CD14-positive monocyte (primary cell): ENCODE data around the gene RYK. TPM values are rescaled to one million over a fixed set of nuclear protein-coding genes. Genes with fewer than 3 reads are reported as not detected.

Source experiments
- DNase-seq, 3 donors: peaks; one replicate each; pipeline ENCODE4 v3.0.0-alpha.2; 2011 to 2022
- H2AFZ ChIP-seq: 2 replicates; pipeline ENCODE4 v1.6.0; 2012; ENCODE audit warnings: mild to moderate bottlenecking, low read depth, low read length, inconsistent platforms; ENCODE audit not compliant: insufficient read depth, poor library complexity, severe bottlenecking
- H3K27ac ChIP-seq, 2 donors: 1 replicate in 1 of 2; 2 replicates in 1 of 2; pipeline ENCODE4 v1.5.1; 2012 to 2013; ENCODE audit warnings: low read length in 2 of 2, control low read depth in 1 of 2, inconsistent platforms in 1 of 2, low read depth in 1 of 2, mild to moderate bottlenecking in 1 of 2
- H3K27me3 ChIP-seq, 2 donors: one replicate each; pipeline versions ENCODE4 v1.6.0 to v1.6.1; 2011 to 2013; ENCODE audit warnings: low read length in 2 of 2; ENCODE audit not compliant: control insufficient read depth in 2 of 2, insufficient read depth in 2 of 2
- H3K36me3 ChIP-seq, 2 donors: replicated peaks in 1 of 2; 1 replicate in 1 of 2; 2 replicates in 1 of 2; pipeline versions ENCODE4 v1.5.1 to v1.6.1; 2012 to 2013; ENCODE audit warnings: low read length in 2 of 2, control low read depth in 1 of 2, inconsistent platforms in 1 of 2, mild to moderate bottlenecking in 1 of 2; ENCODE audit not compliant: insufficient read depth in 2 of 2, control insufficient read depth in 1 of 2
- H3K4me1 ChIP-seq, 2 donors: 1 replicate in 1 of 2; 2 replicates in 1 of 2; pipeline versions ENCODE4 v1.5.1 to v1.6.1; 2012 to 2013; ENCODE audit warnings: low read length in 2 of 2, control low read depth in 1 of 2, inconsistent platforms in 1 of 2, mild to moderate bottlenecking in 1 of 2, moderate library complexity in 1 of 2; ENCODE audit not compliant: insufficient read depth in 2 of 2, control insufficient read depth in 1 of 2
- H3K4me2 ChIP-seq: replicated peaks from 2 replicates; pipeline ENCODE3; 2012; ENCODE audit warnings: low read length, moderate library complexity, mild to moderate bottlenecking; ENCODE audit not compliant: poor library complexity, severe bottlenecking; ENCODE audit errors: extremely low read depth
- H3K4me3 ChIP-seq, 3 experiments: fragments of 200-600 bp in 1 of 3; sonication (generic) in 1 of 3; replicated peaks in 1 of 3; 1 replicate in 2 of 3; 2 replicates in 1 of 3; pipeline ENCODE4 v1.5.1; 2011 to 2013; ENCODE audit warnings: low read length in 3 of 3, mild to moderate bottlenecking in 3 of 3, control low read depth in 2 of 3, low read depth in 2 of 3, inconsistent platforms in 1 of 3, moderate library complexity in 1 of 3
- H3K79me2 ChIP-seq: 2 replicates; pipeline ENCODE4 v1.6.0; 2012; ENCODE audit warnings: mild to moderate bottlenecking, control low read depth, inconsistent platforms, low read length, moderate library complexity; ENCODE audit not compliant: insufficient read depth
- H3K9ac ChIP-seq: 2 replicates; pipeline ENCODE4 v1.6.0; 2017; ENCODE audit warnings: low read length, mild to moderate bottlenecking; ENCODE audit not compliant: insufficient read depth, poor library complexity, severe bottlenecking
- H3K9me3 ChIP-seq, 2 donors: replicated peaks in 1 of 2; 1 replicate in 1 of 2; 2 replicates in 1 of 2; pipeline versions ENCODE4 v1.5.1 to v1.6.1; 2012 to 2013; ENCODE audit warnings: low read length in 2 of 2, control low read depth in 1 of 2; ENCODE audit not compliant: control insufficient read depth in 1 of 2, insufficient read depth in 1 of 2
- H4K20me1 ChIP-seq: 2 replicates; pipeline ENCODE4 v1.6.0; 2012; ENCODE audit warnings: mild to moderate bottlenecking, low read length, control low read depth, moderate library complexity; ENCODE audit not compliant: insufficient read depth
- H3K27ac Mint-ChIP-seq, 7 donors: one replicate each; pipeline ENCODE4 v1.8.0; 2020; ENCODE audit warnings: mild to moderate bottlenecking in 7 of 7, mixed read lengths in 7 of 7, moderate library complexity in 6 of 7, inconsistent platforms in 2 of 7
- H3K27me3 Mint-ChIP-seq, 3 donors: one replicate each; pipeline ENCODE4 v1.8.0; 2021 to 2022; ENCODE audit warnings: low read depth in 3 of 3, mild to moderate bottlenecking in 3 of 3, mixed read lengths in 3 of 3, moderate library complexity in 3 of 3, inconsistent platforms in 1 of 3
- H3K36me3 Mint-ChIP-seq, 2 donors: one replicate each; pipeline ENCODE4 v1.8.0; 2020; ENCODE audit warnings: mixed read lengths in 2 of 2, inconsistent platforms in 1 of 2, mild to moderate bottlenecking in 1 of 2
- H3K4me1 Mint-ChIP-seq: one replicate; pipeline ENCODE4 v1.8.0; 2020; ENCODE audit warnings: mild to moderate bottlenecking, mixed read lengths
- H3K4me3 Mint-ChIP-seq, 2 donors: one replicate each; pipeline ENCODE4 v1.8.0; 2020; ENCODE audit warnings: mild to moderate bottlenecking in 2 of 2, mixed read lengths in 2 of 2, moderate library complexity in 1 of 2
- H3K9me3 Mint-ChIP-seq, 7 donors: one replicate each; pipeline ENCODE4 v1.8.0; 2020 to 2022; ENCODE audit warnings: mixed read lengths in 7 of 7, mild to moderate bottlenecking in 6 of 7, moderate library complexity in 6 of 7, inconsistent platforms in 2 of 7
- CTCF ChIP-seq: fragments of 200-600 bp; IDR thresholded peaks from one replicate; pipeline ENCODE4 v1.8.0; 2022; ENCODE audit warnings: antibody characterized with exemption, mild to moderate bottlenecking
- WGBS: methylation state at CpG from one replicate; pipeline ENCODE4 v1.1.5; 2013; ENCODE audit warnings: missing lambda C conversion rate; ENCODE audit not compliant: insufficient coverage; 5-methylcytosine and 5-hydroxymethylcytosine counted together
- intact Hi-C, 2 donors: fragments of 100-400 bp; cut with micrococcal nuclease; formaldehyde crosslinking; loops; one replicate each; pipeline versions ENCODE4 v1.15.0 to v1.15.1; 2023
- polyA plus RNA-seq, 3 donors: library from polyadenylated mRNA; depleted of rRNA in 1 of 3; unstranded in 2 of 3; stranded (reverse) in 1 of 3; fragments of 300-500 nt in 2 of 3; fragments of >200 nt in 1 of 3; fragmentation: Illumina TruSeq in 2 of 3; gene quantifications; 1 replicate in 2 of 3; 2 replicates in 1 of 3; pipeline ENCODE4 v1.2.3, GENCODE V29; 2012 to 2021

Gene RYK
- polyA plus RNA-seq, 3 donors, result 3.5 to 14.2 (median 5.0) TPM

- no peaks in the 10 kb centered on the region for H4K20me1 ChIP-seq
- no peaks in the 10 kb centered on the region for H3K4me1 ChIP-seq
- no peak overlapping the region for H3K9ac ChIP-seq
- peaks cover 3% of the 10 kb centered on the region for H3K4me1 Mint-ChIP-seq
- H3K4me3 Mint-ChIP-seq, result no peak overlapping the region
- no peak overlapping the region for H3K27ac ChIP-seq
- no peaks in the 10 kb centered on the region for H3K9me3 ChIP-seq
- peaks cover 14 to 30% (median 15%) of the 10 kb centered on the region in 3 donors for H3K27me3 Mint-ChIP-seq
- peaks cover 0 to 2% of the 10 kb centered on the region in 2 donors for H3K27me3 ChIP-seq
- no peaks in the 10 kb centered on the region for H3K36me3 Mint-ChIP-seq
- H3K9me3 Mint-ChIP-seq, result peaks cover 0 to 4% (median 0%) of the 10 kb centered on the region in 7 donors
- DNase-seq, result no peak
- no peaks in the 10 kb centered on the region for H3K79me2 ChIP-seq
- no peak overlapping the region for H3K4me3 ChIP-seq
- no peaks in the 10 kb centered on the region for H3K36me3 ChIP-seq
- no peak overlapping the region for H3K27ac Mint-ChIP-seq
- no peak overlapping the region for H3K4me2 ChIP-seq
- no CpG with 5 or more reads among the region's 1 CpG for WGBS
- intact Hi-C loops, result no loop called here
- no peak for TF ChIP-seq CTCF
- no peak overlapping the region for H2AFZ ChIP-seq
Measured at GRCh38 chr3:134260987-134261386, 10.3 kb upstream of the RYK start.

- DNase-seq, result no peak
- Mint-ChIP-seq H3K9me3 (peaks cover 0 to 4% (median 0%) of the 10 kb centered on the region in 7 donors), H3K36me3 (no peaks in the 10 kb centered on the region), H3K4me1 (peaks cover 15% of the 10 kb centered on the region), H3K27me3 (peaks cover 5 to 21% (median 10%) of the 10 kb centered on the region in 3 donors), H3K27ac (no peak overlapping the region), H3K4me3 (no peak overlapping the region)
- Histone ChIP-seq H2AFZ (no peak overlapping the region), H3K9me3 (no peaks in the 10 kb centered on the region), H4K20me1 (no peaks in the 10 kb centered on the region), H3K4me3 (no peak overlapping the region), H3K36me3 (no peaks in the 10 kb centered on the region), H3K4me2 (no peak overlapping the region), H3K4me1 (peaks cover 7 to 10% of the 10 kb centered on the region in 2 donors), H3K27me3 (no peaks in the 10 kb centered on the region), H3K27ac (no peak overlapping the region), H3K79me2 (no peaks in the 10 kb centered on the region), H3K9ac (no peak overlapping the region)
- intact Hi-C loops, result no loop called here
- no CpG with 5 or more reads among the region's 4 CpGs for WGBS
- no peak for TF ChIP-seq CTCF
Measured at GRCh38 chr3:134258761-134259347, 8.2 kb upstream of the RYK start.
